Keratinocyte (primary cell): Measurements from ENCODE around the gene DGLUCY. TPM values are rescaled to one million over a fixed set of nuclear protein-coding genes. Genes with fewer than 3 reads are reported as not detected.

Experiments
- DNase-seq: peaks from one replicate; pipeline ENCODE4 v3.0.0-alpha.2; 2011; ENCODE audit warnings: low read depth, missing footprints, low spot score
- FAIRE-seq: peaks from 2 replicates; lab custom pipeline; 2011; peaks lifted over from hg19 to GRCh38; lab: Jason Lieb, UNC
- H2AFZ ChIP-seq: 2 replicates; pipeline ENCODE4 v1.6.0; 2012; ENCODE audit warnings: low read length, control low read depth, inconsistent platforms; ENCODE audit not compliant: control insufficient read depth
- H3K27ac ChIP-seq: 2 replicates; pipeline ENCODE4 v1.5.1; 2011; ENCODE audit warnings: low read length; ENCODE audit not compliant: control insufficient read depth, insufficient read depth
- H3K27me3 ChIP-seq: 3 replicates; pipeline ENCODE4 v1.6.0; 2011; ENCODE audit warnings: low read length; ENCODE audit not compliant: control insufficient read depth, insufficient read depth; ENCODE audit errors: extremely low read depth
- H3K36me3 ChIP-seq, 2 experiments: 2 replicates in 1 of 2; 3 replicates in 1 of 2; pipeline ENCODE4 v1.5.1; 2011; ENCODE audit warnings: low read length in 2 of 2, mild to moderate bottlenecking in 1 of 2; ENCODE audit not compliant: control insufficient read depth in 2 of 2, insufficient read depth in 2 of 2; ENCODE audit errors: extremely low read depth in 1 of 2
- H3K4me1 ChIP-seq: 3 replicates; pipeline ENCODE4 v1.5.1; 2011; ENCODE audit warnings: low read length; ENCODE audit not compliant: control insufficient read depth, insufficient read depth; ENCODE audit errors: extremely low read depth
- H3K4me2 ChIP-seq: 3 replicates; pipeline ENCODE4 v1.6.0; 2011; ENCODE audit warnings: low read depth, low read length; ENCODE audit not compliant: control insufficient read depth, insufficient read depth; ENCODE audit errors: extremely low read depth
- H3K4me3 ChIP-seq, 3 experiments: fragments of 200-600 bp in 1 of 3; sonication (generic) in 1 of 3; 2 replicates in 2 of 3; 3 replicates in 1 of 3; pipeline ENCODE4 v1.5.1; 2011 to 2016; ENCODE audit warnings: low read length in 3 of 3, mild to moderate bottlenecking in 3 of 3, control low read depth in 2 of 3, inconsistent platforms in 1 of 3, low read depth in 1 of 3, mixed read lengths in 1 of 3, mixed run types in 1 of 3, moderate library complexity in 1 of 3; ENCODE audit not compliant: control insufficient read depth in 2 of 3, insufficient read depth in 2 of 3; ENCODE audit errors: extremely low read depth in 1 of 3
- H3K79me2 ChIP-seq: 2 replicates; pipeline ENCODE4 v1.6.0; 2012; ENCODE audit warnings: low read length; ENCODE audit not compliant: control insufficient read depth, insufficient read depth
- H3K9ac ChIP-seq: 3 replicates; pipeline ENCODE4 v1.6.0; 2011; ENCODE audit warnings: low read length; ENCODE audit not compliant: control insufficient read depth, insufficient read depth; ENCODE audit errors: extremely low read depth
- H3K9me1 ChIP-seq: 3 replicates; pipeline ENCODE4 v1.6.0; 2011; ENCODE audit warnings: low read length; ENCODE audit not compliant: control insufficient read depth, insufficient read depth; ENCODE audit errors: extremely low read depth
- H3K9me3 ChIP-seq: 2 replicates; pipeline ENCODE4 v1.5.1; 2012; ENCODE audit warnings: low read depth, low read length; ENCODE audit not compliant: control insufficient read depth
- H4K20me1 ChIP-seq: 3 replicates; pipeline ENCODE4 v1.6.0; 2011; ENCODE audit warnings: low read length; ENCODE audit not compliant: control insufficient read depth, insufficient read depth; ENCODE audit errors: extremely low read depth
- EZH2 ChIP-seq: IDR thresholded peaks from one replicate; pipeline ENCODE4 v1.6.1; 2012; ENCODE audit warnings: inconsistent platforms, mild to moderate bottlenecking, low read length, moderate library complexity
- dilution Hi-C: fragments of 300-500 bp; cut with MboI; formaldehyde crosslinking; loops from one replicate; pipeline ENCODE4 v1.7.0; 2020; ENCODE audit warnings: low sequenced_read_pairs; ENCODE audit not compliant: extremely low pct_ligation_motif_present
- polyA plus RNA-seq, 5 experiments: library from polyadenylated mRNA; depleted of rRNA in 3 of 5; stranded (reverse) in 3 of 5; stranded (forward) in 1 of 5; unstranded in 1 of 5; fragments of >200 nt; gene quantifications; 1 replicate in 1 of 5; 2 replicates in 3 of 5; 3 replicates in 1 of 5; pipeline versions ENCODE4 v1.2.1 to v1.2.3, GENCODE V29; 2011 to 2012; ENCODE audit warnings: missing spikeins in 2 of 5, low read depth in 1 of 5, low replicate concordance in 1 of 5
- TF ChIP-seq, protein P1 (sequence below), 3 experiments: IDR thresholded peaks in 1 of 3; conservative IDR thresholded peaks in 1 of 3; optimal IDR thresholded peaks in 1 of 3; 2 replicates in 2 of 3; 3 replicates in 1 of 3; pipeline versions ENCODE3 to v1.5.1; 2011; ENCODE audit warnings: low read length in 3 of 3, mild to moderate bottlenecking in 3 of 3, moderate library complexity in 2 of 3, control low read depth in 1 of 3, inconsistent platforms in 1 of 3; ENCODE audit not compliant: insufficient read depth in 2 of 3; ENCODE audit errors: extremely low read depth in 1 of 3

Gene DGLUCY
- polyA plus RNA-seq, 1 donor (not counting 4 experiments of a cell fraction or from before 2014, with no cell fraction given) = 19.4 TPM

DNA sequence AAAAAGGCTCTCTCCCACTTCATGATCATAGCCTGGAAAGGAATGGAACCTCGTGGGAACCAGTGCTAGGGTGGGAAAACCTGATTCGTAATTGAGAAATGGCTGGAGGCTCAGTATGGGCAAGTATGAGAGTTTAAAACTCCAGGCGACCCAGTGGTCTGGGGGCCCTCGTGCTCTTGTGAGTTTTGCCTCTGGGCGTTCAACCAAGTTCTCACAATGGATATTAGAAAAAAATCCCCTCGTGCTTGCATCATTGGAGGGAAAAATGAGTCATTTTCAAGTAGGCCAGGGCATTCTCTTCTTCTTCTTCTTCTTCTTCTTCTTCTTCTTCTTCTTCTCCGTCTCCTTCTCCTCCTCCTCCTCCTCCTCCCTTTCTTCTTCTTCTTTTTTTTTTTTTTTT is 91.6 kb downstream of the DGLUCY start:
- Histone ChIP-seq H2AFZ (no peak overlapping the region), H3K79me2 (no peaks in the 10 kb centered on the region), H4K20me1 (no peaks in the 10 kb centered on the region), H3K27ac (no peak overlapping the region), H3K9me1 (no peaks in the 10 kb centered on the region), H3K4me3 (no peak overlapping the region), H3K36me3 (peaks cover 11 to 15% of the 10 kb centered on the region in 2 experiments), H3K4me2 (no peak overlapping the region), H3K4me1 (peaks cover 10% of the 10 kb centered on the region), H3K27me3 (no peaks in the 10 kb centered on the region), H3K9ac (no peak overlapping the region), H3K9me3 (peaks cover 5% of the 10 kb centered on the region)
- no peak for DNase-seq
- no peak for FAIRE-seq
- dilution Hi-C loops = no loop called here
- TF ChIP-seq, protein P1, sequence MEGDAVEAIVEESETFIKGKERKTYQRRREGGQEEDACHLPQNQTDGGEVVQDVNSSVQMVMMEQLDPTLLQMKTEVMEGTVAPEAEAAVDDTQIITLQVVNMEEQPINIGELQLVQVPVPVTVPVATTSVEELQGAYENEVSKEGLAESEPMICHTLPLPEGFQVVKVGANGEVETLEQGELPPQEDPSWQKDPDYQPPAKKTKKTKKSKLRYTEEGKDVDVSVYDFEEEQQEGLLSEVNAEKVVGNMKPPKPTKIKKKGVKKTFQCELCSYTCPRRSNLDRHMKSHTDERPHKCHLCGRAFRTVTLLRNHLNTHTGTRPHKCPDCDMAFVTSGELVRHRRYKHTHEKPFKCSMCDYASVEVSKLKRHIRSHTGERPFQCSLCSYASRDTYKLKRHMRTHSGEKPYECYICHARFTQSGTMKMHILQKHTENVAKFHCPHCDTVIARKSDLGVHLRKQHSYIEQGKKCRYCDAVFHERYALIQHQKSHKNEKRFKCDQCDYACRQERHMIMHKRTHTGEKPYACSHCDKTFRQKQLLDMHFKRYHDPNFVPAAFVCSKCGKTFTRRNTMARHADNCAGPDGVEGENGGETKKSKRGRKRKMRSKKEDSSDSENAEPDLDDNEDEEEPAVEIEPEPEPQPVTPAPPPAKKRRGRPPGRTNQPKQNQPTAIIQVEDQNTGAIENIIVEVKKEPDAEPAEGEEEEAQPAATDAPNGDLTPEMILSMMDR (optimal IDR thresholded peaks at IDR 0.05 in 1 of 3, IDR thresholded peaks at IDR 0.05 in 1 of 3, conservative IDR thresholded peaks at IDR 0.05 in 1 of 3; ENCODE audit: extremely low read depth in 1 of 3, insufficient read depth in 2 of 3, low read length in 3 of 3) = no peak
- no peak for TF ChIP-seq EZH2

- Histone ChIP-seq H3K9me3 (no peaks in the 10 kb centered on the region), H3K4me2 (no peak overlapping the region), H3K27ac (no peak overlapping the region), H3K4me1 (peaks cover 8% of the 10 kb centered on the region), H3K27me3 (no peaks in the 10 kb centered on the region), H4K20me1 (no peaks in the 10 kb centered on the region), H3K4me3 (no peak overlapping the region), H2AFZ (no peak overlapping the region), H3K79me2 (no peaks in the 10 kb centered on the region), H3K9ac (no peak overlapping the region), H3K9me1 (no peaks in the 10 kb centered on the region), H3K36me3 (peaks cover 11 to 15% of the 10 kb centered on the region in 2 experiments)
- DNase-seq (no peak), FAIRE-seq (no peak)
- dilution Hi-C loops = no loop called here
- TF ChIP-seq, protein P1 (optimal IDR thresholded peaks at IDR 0.05 in 1 of 3, IDR thresholded peaks at IDR 0.05 in 1 of 3, conservative IDR thresholded peaks at IDR 0.05 in 1 of 3; ENCODE audit: extremely low read depth in 1 of 3, insufficient read depth in 2 of 3, low read length in 3 of 3) = no peak
- TF ChIP-seq EZH2 = no peak
Measured at GRCh38 chr14:91207008-91207407, 93.1 kb downstream of the DGLUCY start.
